ENCODE data around the gene PROX1.

The PROX1 gene

DNA sequence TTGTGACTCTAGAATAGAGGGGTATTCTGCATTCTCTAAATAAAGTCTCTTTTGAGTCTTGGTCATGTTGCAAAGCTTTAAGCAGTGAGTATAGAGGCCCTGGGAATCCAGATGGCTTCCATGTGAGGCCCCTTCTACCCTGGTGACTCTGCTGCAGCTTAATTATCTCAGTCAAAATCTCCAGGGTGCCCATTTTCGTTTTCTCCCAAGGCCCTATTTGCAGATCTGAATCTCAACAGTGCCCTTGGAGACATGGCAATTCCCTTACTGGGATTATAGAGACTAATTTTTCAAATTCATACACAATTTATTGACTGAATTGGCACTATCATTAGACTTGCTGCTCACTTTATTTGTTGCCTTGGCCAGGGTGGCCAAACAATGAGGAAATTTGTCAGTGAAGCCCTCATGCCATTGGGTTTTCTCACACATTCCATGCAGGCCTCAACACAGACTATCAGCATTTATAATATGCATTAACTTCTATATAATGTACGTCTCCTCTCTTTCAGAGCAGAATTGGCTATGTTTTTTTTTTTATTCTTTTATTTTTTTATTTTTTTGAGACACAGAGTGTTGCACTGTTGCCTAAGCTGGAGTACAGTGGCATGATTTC lies 35.1 kb downstream of the PROX1 start:
- DNase-seq: no peak

DNA sequence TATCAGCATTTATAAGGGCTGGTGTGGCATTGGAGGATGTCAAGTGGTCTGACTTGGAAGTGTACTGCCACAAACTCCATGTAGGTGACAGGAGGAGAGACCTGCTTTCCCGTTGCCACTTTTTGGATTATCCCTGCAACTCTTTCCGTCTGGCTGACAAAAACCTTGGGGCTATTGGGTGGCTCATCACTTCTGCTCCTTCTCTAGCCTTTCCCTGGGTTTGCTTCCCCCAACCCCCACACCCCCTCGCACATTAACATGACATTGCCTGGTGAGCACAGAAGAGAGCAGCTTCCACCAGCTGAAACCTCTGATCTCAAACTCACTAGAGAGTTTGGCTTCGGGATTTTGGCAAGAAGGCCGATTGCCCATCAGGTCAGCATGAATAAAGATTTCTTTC lies 39.2 kb downstream of the PROX1 start:
- no peak for DNase-seq

DNA sequence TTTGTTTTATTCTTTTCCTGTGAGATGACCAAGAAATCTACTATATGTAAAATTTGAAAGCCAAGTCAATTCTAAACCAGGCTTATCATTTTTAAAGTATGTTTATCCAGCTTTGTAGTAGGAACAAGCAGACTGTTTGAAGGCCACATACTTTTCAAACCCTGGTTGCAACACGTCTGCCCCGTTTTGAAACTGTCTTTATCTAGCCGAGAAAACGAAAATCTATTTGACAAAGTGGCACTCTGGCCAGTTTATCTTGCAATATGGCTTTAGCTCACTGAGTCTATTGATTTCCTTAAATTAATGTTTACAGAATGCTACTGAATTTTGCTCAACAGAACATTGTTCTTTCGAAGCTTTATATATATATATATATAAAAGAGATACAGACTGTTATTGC lies 39.7 kb downstream of the PROX1 start:
- DNase-seq: no peak

- DNase-seq: no peak
Measured at GRCh38 chr1:214028095-214028494, 40.3 kb downstream of the PROX1 start.

DNA sequence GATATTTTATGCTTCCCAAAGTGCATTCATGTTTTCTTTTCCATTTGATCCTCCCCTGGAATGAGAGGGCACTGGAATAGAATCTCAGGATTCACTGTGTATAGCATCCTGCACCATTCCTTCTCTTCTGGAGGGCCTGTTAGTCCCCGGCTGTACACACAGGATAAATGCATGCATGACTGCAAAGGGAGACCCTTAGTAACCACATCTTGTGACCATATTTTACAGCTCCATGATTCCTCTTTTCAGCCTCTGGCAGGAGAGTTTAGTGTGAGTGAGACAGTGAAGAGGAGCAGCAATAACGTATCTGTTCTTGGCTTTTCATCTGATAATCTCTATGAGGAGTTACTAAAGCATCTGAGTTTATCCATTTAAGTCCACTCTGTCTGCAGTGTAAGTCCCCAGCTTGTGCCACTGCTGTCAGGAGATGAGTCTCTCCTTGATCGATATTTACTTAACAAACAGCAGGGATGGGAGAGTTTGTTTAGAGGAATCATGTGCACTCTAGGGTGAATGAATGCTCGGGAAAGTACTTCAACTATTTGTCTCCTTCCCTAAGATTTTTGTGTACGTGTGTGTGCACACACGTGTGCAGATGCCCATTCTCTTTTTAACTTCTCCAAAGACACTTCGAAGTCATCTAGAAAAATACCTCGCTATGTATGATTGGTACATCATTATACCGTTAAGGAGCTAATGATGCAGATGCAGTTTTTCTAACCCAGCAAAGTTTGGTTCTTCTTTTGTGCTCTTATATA lies 41.1 kb downstream of the PROX1 start:
- no peak for DNase-seq

- DNase-seq: no peak
Measured at GRCh38 chr1:214029796-214030195, 42.0 kb downstream of the PROX1 start.

DNA sequence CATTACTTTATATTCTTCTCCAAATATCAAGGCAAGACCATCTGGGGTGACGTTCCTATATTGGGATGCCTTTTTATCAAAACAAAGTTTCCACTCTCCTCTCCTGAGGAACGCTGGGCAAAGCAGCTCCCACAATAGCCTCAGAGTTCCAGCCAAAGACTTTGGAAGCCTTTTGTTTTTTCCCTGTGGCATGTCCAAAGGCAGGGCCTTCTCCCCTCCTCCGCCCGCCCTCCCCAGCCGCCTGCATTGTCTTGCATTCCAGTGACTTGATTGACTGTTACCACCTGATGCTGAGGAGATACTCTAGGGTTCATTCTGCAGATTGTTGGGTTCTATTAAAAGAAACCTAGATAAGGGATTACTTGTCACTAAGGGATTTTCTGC lies 43.5 kb downstream of the PROX1 start:
- DNase-seq: no peak

DNA sequence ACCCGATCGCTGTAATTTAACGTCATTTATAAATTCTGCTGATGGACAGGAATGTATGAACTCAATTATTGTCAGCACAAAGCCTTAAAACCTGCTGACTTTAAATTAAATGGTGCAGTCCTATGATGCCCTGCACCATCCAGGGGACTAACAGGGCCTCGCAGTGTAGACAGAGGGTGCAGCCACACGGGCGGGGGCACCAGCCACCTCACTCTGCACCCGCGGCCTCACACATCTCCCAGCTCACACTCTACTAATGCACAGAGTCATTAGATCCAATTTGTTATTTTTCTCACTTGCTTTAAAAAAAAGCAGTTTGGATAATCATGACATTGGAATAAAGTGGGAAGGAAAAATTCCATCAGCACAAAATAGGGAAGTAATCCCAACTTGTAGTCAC lies 49.7 kb downstream of the PROX1 start:
- no peak for DNase-seq

DNA sequence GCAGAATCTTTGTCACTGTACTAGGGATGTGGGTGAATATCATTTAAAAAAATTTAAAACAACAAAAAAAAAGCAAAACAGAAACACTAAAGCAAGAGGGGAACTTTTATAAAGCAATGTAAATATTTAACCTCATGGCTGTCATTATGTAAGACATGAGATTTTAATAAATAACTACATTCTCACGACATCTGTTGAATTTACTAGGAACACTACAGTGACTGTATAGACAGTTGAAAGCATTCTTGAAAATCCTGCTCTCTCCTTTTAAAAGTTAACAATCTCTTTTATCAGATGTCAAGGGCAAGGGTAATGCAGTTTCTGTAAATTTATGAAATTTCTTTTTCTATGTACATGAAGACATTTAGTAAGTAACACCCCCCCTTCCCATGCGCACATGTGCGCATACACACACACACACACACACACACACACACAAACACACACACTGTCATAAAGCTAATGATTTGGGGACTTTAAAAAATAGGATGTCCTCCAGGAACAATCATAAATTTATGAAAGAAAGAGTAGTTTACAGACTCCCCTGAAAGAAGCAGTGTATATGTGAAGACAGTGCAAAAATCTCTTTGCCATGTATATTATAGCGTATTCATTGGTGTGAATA lies 51.7 kb downstream of the PROX1 start:
- DNase-seq: no peak

DNA sequence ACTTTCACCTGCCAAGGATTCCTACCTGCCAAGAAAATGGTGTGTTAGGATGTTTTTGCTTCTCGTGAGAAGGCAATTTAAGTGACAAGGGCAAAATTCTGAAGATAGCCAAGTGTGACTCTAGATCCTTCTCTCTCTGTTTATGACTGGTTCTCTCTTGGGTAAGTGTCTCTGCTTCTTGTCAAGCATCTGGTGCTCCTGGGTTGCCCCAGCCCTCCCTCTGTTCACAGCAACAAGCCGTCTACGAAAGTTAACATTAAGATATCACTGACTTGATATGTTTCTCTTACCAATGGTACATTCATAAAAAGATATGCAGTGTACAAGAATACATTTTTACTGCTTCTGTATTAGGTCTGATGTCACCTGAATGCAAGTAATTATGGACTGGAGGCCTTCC lies 55.4 kb downstream of the PROX1 start:
- DNase-seq: no peak

DNA sequence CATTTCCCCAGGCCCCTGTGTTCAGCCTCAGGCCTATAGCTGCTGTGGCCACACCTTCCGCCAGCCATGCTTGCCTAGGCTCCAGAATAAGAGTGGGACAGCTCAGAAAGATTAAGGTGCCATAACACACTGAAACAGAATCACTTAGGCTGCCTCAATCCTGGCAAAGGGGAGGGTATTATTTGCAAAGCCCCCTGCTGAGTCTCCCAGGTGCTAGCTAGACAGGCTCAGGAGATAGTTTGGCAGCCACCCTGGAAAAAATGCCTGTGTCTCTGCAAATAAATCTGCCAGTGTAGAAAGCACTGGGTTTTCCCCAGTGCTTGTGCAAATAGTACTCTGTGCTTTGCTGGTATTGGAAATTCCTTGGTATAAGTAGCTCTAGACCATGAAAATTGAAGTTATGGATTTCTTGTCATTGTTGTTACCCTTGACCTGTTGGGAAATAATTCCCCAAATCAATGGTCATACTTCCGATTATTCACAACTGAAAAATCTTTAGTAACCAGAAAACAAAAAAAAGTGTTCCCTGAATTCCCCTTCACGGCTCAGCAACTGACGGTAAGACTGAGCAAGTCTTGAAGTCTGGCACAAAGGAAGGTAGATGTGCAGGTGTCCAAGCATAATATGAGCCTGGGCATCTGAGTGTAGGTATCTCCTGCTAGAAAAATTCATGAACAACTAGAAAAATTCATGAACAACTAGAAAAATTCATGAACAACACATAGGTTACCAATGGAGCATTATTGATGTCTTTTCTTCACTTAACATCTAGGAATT lies 56.9 kb downstream of the PROX1 start:
- DNase-seq: no peak

GRCh38 chr1:214050513-214051401 lies 63.0 kb downstream of the PROX1 start:
- DNase-seq: no peak

GRCh38 chr1:214051786-214052185 lies 64.0 kb downstream of the PROX1 start:
- DNase-seq: no peak

DNA sequence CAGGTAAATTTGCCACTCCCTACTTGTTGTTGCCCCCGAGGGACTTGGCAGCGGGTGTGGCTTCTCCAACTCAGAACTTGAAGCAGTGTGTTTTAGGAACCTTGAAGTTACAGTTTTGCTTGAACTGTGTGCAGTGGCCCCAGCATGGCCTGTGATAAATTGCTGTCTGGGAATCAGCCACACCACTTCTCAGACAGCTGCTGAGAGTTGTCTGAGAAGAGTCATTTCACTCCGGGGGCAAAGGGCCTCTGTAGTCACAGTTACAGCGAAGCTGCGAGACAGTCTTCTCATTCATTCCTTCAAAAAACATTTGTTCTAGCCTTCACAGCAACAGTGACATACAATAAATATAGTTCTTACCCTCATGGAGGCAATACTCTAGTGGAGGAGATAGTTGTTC lies 70.3 kb downstream of the PROX1 start:
- DNase-seq: no peak

GRCh38 chr1:214066190-214066589 lies 78.4 kb downstream of the PROX1 start:
- DNase-seq: no peak

DNA sequence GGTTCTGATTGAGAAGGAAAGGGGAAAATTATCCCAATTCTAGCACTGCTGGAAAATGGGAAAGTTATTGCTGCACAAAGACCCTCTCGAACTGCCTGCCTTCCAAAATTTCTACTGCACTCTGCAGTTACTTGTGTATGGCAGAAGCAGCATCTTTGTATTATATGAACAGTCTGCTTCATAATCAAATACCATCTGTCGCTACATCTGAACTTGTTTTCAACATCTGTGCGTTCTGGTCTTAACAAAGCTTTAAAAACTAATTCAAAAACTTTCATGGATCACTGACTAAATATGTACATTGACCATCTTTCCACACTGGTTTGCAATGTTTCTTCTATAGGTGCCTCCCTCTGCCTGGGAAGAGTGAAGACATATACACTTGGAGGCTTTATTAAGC lies 79.2 kb downstream of the PROX1 start:
- no peak for DNase-seq

- no peak for DNase-seq
Measured at GRCh38 chr1:214067397-214067796, 79.6 kb downstream of the PROX1 start.

GRCh38 chr1:214067853-214068703 lies 80.3 kb downstream of the PROX1 start:
- no peak for DNase-seq

DNA sequence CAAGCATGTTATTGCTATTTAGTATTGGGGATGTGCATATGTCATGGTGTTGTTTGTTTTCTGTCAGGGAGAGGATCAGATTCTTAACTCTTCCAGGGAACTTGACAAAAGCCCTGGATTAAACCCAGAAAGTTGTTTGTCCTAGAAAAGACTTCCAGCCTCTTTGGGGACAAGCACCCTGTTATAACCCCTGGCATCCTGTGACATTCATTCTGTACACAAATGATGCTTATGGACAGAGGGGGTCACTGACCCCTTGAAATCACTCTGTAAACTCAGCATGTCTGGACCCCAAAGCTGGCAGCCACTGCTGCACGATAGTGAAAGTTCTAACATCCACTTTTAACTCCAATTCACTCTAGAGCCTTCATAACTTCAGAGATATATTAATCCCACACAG lies 81.2 kb downstream of the PROX1 start:
- no peak for DNase-seq

GRCh38 chr1:214071469-214071868 lies 83.7 kb downstream of the PROX1 start:
- DNase-seq: no peak

- no peak for DNase-seq
Measured at GRCh38 chr1:214072426-214073157, 84.8 kb downstream of the PROX1 start.
